ENCODE data around the gene ATP5F1D. TPM values are rescaled to one million over a fixed set of nuclear protein-coding genes. Genes with fewer than 3 reads are reported as not detected.

The ATP5F1D gene
- total and polyA plus RNA-seq, 2 experiments from 2014 or later = 139 to 396 TPM

DNA sequence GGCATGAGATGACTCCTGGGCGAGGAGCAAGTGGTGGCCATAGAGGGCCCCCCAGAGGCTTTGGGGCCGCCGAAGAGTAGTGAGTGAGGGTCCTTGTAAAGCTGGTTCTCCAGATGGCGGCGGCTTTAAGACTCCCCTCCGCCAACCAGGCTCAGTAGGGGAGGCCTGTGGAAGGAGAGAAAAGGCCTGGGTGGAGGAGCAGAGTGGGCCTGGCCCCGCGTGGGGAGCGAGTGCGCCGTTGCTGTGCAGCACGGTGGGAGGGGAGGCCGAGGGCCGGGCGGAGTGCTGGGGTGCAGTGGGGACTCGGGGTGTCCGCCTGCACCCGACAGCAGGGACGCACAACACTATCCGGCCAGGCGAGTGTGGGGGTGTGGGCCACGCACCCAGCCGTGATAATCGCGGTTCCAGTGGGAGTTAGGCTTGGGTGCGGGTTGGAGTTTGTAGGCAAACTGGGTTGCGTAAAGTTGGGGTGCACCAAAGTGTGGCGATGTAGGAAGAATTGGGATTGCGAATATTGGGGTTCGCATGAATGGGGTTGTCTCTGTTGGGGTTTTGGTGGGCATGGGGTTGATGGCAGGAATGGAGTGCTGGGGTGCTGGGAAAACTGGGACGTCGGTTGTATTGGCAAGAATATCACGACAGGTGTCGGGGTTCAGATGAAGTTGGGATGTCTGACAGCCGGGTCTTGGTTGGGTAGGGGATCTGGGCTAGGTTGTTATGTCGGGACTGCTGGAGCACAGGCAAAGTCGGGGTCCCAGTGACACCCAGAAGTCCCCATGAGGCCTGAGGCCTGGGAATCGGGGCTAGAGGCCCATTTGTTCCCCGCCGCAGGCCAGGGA lies 26.9 kb downstream of the ATP5F1D start:
- H3K4me1 Mint-ChIP-seq = peaks cover 59% of the 10 kb centered on the region
- TF ChIP-seq NANOG (IDR thresholded peaks at IDR 0.05; ENCODE audit: borderline replicate concordance) = no peak
- no peak for TF ChIP-seq JUNB (IDR thresholded peaks at IDR 0.05; ENCODE audit: unreplicated experiment)
- TF ChIP-seq, protein P1, sequence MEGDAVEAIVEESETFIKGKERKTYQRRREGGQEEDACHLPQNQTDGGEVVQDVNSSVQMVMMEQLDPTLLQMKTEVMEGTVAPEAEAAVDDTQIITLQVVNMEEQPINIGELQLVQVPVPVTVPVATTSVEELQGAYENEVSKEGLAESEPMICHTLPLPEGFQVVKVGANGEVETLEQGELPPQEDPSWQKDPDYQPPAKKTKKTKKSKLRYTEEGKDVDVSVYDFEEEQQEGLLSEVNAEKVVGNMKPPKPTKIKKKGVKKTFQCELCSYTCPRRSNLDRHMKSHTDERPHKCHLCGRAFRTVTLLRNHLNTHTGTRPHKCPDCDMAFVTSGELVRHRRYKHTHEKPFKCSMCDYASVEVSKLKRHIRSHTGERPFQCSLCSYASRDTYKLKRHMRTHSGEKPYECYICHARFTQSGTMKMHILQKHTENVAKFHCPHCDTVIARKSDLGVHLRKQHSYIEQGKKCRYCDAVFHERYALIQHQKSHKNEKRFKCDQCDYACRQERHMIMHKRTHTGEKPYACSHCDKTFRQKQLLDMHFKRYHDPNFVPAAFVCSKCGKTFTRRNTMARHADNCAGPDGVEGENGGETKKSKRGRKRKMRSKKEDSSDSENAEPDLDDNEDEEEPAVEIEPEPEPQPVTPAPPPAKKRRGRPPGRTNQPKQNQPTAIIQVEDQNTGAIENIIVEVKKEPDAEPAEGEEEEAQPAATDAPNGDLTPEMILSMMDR (conservative IDR thresholded peaks at IDR 0.05; ENCODE audit: low read depth in 2 of 2) = no peak
- TF ChIP-seq CREB1 (CRISPR knock-in tag; IDR thresholded peaks at IDR 0.05; ENCODE audit: low read depth) = no peak
- TF ChIP-seq STAT1 (IDR thresholded peaks at IDR 0.05; ENCODE audit: unreplicated experiment) = no peak
- no peak for TF ChIP-seq EZH2phosphoT487 (IDR thresholded peaks at IDR 0.05; ENCODE audit: unreplicated experiment)
- TF ChIP-seq, protein P2, sequence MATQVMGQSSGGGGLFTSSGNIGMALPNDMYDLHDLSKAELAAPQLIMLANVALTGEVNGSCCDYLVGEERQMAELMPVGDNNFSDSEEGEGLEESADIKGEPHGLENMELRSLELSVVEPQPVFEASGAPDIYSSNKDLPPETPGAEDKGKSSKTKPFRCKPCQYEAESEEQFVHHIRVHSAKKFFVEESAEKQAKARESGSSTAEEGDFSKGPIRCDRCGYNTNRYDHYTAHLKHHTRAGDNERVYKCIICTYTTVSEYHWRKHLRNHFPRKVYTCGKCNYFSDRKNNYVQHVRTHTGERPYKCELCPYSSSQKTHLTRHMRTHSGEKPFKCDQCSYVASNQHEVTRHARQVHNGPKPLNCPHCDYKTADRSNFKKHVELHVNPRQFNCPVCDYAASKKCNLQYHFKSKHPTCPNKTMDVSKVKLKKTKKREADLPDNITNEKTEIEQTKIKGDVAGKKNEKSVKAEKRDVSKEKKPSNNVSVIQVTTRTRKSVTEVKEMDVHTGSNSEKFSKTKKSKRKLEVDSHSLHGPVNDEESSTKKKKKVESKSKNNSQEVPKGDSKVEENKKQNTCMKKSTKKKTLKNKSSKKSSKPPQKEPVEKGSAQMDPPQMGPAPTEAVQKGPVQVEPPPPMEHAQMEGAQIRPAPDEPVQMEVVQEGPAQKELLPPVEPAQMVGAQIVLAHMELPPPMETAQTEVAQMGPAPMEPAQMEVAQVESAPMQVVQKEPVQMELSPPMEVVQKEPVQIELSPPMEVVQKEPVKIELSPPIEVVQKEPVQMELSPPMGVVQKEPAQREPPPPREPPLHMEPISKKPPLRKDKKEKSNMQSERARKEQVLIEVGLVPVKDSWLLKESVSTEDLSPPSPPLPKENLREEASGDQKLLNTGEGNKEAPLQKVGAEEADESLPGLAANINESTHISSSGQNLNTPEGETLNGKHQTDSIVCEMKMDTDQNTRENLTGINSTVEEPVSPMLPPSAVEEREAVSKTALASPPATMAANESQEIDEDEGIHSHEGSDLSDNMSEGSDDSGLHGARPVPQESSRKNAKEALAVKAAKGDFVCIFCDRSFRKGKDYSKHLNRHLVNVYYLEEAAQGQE (IDR thresholded peaks at IDR 0.05; ENCODE audit: unreplicated experiment) = no peak
- TF ChIP-seq, protein P3, sequence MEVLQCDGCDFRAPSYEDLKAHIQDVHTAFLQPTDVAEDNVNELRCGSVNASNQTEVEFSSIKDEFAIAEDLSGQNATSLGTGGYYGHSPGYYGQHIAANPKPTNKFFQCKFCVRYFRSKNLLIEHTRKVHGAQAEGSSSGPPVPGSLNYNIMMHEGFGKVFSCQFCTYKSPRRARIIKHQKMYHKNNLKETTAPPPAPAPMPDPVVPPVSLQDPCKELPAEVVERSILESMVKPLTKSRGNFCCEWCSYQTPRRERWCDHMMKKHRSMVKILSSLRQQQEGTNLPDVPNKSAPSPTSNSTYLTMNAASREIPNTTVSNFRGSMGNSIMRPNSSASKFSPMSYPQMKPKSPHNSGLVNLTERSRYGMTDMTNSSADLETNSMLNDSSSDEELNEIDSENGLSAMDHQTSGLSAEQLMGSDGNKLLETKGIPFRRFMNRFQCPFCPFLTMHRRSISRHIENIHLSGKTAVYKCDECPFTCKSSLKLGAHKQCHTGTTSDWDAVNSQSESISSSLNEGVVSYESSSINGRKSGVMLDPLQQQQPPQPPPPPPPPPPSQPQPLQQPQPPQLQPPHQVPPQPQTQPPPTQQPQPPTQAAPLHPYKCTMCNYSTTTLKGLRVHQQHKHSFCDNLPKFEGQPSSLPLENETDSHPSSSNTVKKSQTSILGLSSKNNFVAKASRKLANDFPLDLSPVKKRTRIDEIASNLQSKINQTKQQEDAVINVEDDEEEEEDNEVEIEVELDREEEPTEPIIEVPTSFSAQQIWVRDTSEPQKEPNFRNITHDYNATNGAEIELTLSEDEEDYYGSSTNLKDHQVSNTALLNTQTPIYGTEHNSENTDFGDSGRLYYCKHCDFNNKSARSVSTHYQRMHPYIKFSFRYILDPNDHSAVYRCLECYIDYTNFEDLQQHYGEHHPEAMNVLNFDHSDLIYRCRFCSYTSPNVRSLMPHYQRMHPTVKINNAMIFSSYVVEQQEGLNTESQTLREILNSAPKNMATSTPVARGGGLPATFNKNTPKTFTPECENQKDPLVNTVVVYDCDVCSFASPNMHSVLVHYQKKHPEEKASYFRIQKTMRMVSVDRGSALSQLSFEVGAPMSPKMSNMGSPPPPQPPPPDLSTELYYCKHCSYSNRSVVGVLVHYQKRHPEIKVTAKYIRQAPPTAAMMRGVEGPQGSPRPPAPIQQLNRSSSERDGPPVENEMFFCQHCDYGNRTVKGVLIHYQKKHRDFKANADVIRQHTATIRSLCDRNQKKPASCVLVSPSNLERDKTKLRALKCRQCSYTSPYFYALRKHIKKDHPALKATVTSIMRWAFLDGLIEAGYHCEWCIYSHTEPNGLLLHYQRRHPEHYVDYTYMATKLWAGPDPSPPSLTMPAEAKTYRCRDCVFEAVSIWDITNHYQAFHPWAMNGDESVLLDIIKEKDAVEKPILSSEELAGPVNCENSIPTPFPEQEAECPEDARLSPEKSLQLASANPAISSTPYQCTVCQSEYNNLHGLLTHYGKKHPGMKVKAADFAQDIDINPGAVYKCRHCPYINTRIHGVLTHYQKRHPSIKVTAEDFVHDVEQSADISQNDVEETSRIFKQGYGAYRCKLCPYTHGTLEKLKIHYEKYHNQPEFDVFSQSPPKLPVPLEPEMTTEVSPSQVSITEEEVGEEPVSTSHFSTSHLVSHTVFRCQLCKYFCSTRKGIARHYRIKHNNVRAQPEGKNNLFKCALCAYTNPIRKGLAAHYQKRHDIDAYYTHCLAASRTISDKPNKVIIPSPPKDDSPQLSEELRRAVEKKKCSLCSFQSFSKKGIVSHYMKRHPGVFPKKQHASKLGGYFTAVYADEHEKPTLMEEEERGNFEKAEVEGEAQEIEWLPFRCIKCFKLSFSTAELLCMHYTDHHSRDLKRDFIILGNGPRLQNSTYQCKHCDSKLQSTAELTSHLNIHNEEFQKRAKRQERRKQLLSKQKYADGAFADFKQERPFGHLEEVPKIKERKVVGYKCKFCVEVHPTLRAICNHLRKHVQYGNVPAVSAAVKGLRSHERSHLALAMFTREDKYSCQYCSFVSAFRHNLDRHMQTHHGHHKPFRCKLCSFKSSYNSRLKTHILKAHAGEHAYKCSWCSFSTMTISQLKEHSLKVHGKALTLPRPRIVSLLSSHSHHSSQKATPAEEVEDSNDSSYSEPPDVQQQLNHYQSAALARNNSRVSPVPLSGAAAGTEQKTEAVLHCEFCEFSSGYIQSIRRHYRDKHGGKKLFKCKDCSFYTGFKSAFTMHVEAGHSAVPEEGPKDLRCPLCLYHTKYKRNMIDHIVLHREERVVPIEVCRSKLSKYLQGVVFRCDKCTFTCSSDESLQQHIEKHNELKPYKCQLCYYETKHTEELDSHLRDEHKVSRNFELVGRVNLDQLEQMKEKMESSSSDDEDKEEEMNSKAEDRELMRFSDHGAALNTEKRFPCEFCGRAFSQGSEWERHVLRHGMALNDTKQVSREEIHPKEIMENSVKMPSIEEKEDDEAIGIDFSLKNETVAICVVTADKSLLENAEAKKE (CRISPR knock-in tag; IDR thresholded peaks at IDR 0.05) = no peak
- no peak for TF ChIP-seq ZNF331 (CRISPR knock-in tag; IDR thresholded peaks at IDR 0.05; ENCODE audit: low read depth)
- no peak for TF ChIP-seq POLR2AphosphoS5 (IDR thresholded peaks at IDR 0.05; ENCODE audit: low read depth)
- no peak for TF ChIP-seq ZNF114 (CRISPR knock-in tag; IDR thresholded peaks at IDR 0.05)
- TF ChIP-seq, protein P4, sequence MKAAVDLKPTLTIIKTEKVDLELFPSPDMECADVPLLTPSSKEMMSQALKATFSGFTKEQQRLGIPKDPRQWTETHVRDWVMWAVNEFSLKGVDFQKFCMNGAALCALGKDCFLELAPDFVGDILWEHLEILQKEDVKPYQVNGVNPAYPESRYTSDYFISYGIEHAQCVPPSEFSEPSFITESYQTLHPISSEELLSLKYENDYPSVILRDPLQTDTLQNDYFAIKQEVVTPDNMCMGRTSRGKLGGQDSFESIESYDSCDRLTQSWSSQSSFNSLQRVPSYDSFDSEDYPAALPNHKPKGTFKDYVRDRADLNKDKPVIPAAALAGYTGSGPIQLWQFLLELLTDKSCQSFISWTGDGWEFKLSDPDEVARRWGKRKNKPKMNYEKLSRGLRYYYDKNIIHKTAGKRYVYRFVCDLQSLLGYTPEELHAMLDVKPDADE (IDR thresholded peaks at IDR 0.05) = no peak
- no peak for TF ChIP-seq EZH2 (IDR thresholded peaks at IDR 0.05; ENCODE audit: low read depth, unreplicated experiment)
- no peak for DNase-seq (ENCODE audit: low spot score)
- peak overlapping the region; percentile 95 for H3K4me2 ChIP-seq
- peak overlapping the region; percentile 57 for H3K4me3 Mint-ChIP-seq
- no peak overlapping the region for H2AFZ ChIP-seq
- peaks cover 57% of the 10 kb centered on the region for H3F3A ChIP-seq (replicated peaks; ENCODE audit: low read depth)
- H3K9me2 ChIP-seq (ENCODE audit: insufficient read depth) = no peaks in the 10 kb centered on the region
- ATAC-seq = no peak
- peaks cover 39% of the 10 kb centered on the region for H3K79me2 ChIP-seq (replicated peaks; ENCODE audit: insufficient read depth)
- peaks cover 10% of the 10 kb centered on the region; the same call in 1 of the 2 replicates for H3K27me3 ChIP-seq (ENCODE audit: insufficient read depth)
- peaks cover 26% of the 10 kb centered on the region for H3K36me3 ChIP-seq (ENCODE audit: insufficient read depth)
- H3K9me3 Mint-ChIP-seq = peaks cover 2% of the 10 kb centered on the region; the same call in 2 of the 3 replicates
- H3K27ac ChIP-seq (ENCODE audit: low read depth) = no peak overlapping the region
- peaks cover 41% of the 10 kb centered on the region for H3K4me1 ChIP-seq (ENCODE audit: insufficient read depth)
- H3K36me3 Mint-ChIP-seq (ENCODE audit: low read depth) = peaks cover 45% of the 10 kb centered on the region
- peaks cover 30% of the 10 kb centered on the region for H4K20me1 ChIP-seq (replicated peaks; ENCODE audit: insufficient read depth)
- H3K4me3 ChIP-seq = peak overlapping the region; percentile 94
- peaks cover 51% of the 10 kb centered on the region for H3K27me3 Mint-ChIP-seq (ENCODE audit: insufficient read depth, low read depth, poor library complexity)
- H3K27ac Mint-ChIP-seq = peak overlapping the region; percentile 63; the same call in 1 of the 2 replicates

All from GM23338 (cell line).